HG02571 (cell line): ENCODE data around the gene DCDC1.

Experiments
- ATAC-seq: cut with Tn5 transposase; IDR thresholded peaks from one replicate; pipeline ENCODE4 v1.9.1; 2021; ENCODE audit warnings: mild to moderate bottlenecking, moderate library complexity; ENCODE audit not compliant: unreplicated experiment

DCDC1 gene

GRCh38 chr11:30861531-30861930, 508.0 kb downstream of the DCDC1 start:
- no peak for ATAC-seq

GRCh38 chr11:30861064-30861463, 508.5 kb downstream of the DCDC1 start:
- ATAC-seq, result no peak

GRCh38 chr11:30860146-30860545, 509.4 kb downstream of the DCDC1 start:
- no peak for ATAC-seq

GRCh38 chr11:30859669-30860068, 509.9 kb downstream of the DCDC1 start:
- ATAC-seq, result no peak

GRCh38 chr11:30855383-30856006, 514.0 kb downstream of the DCDC1 start:
- ATAC-seq, result no peak

- no peak for ATAC-seq
These were observed 516.1 kb downstream of the DCDC1 start for GRCh38 chr11:30853439-30853838.

- no peak for ATAC-seq
These were observed 516.9 kb downstream of the DCDC1 start for GRCh38 chr11:30852645-30853044.

- no peak for ATAC-seq
These were observed 517.4 kb downstream of the DCDC1 start for GRCh38 chr11:30852091-30852490.

GRCh38 chr11:30837252-30837651, 532.3 kb downstream of the DCDC1 start:
- ATAC-seq, result no peak

GRCh38 chr11:30832831-30833230, 536.7 kb downstream of the DCDC1 start:
- ATAC-seq, result no peak

- no peak for ATAC-seq
These were observed 538.9 kb downstream of the DCDC1 start for GRCh38 chr11:30830681-30831080.

GRCh38 chr11:30826911-30827310, 542.6 kb downstream of the DCDC1 start:
- no peak for ATAC-seq

- no peak for ATAC-seq
These were observed 543.8 kb downstream of the DCDC1 start for GRCh38 chr11:30825723-30826122.

GRCh38 chr11:30823119-30823518, 546.4 kb downstream of the DCDC1 start:
- no peak for ATAC-seq

GRCh38 chr11:30821438-30821965, 548.0 kb downstream of the DCDC1 start:
- no peak for ATAC-seq

- no peak for ATAC-seq
These were observed 550.8 kb downstream of the DCDC1 start for GRCh38 chr11:30818721-30819120.

- no peak for ATAC-seq
These were observed 552.3 kb downstream of the DCDC1 start for GRCh38 chr11:30816959-30817880.

- no peak for ATAC-seq
These were observed 553.9 kb downstream of the DCDC1 start for GRCh38 chr11:30815619-30816018.

- no peak for ATAC-seq
These were observed 554.8 kb downstream of the DCDC1 start for GRCh38 chr11:30814737-30815136.
